Measurements from ENCODE around the gene STK10. TPM values are rescaled to one million over a fixed set of nuclear protein-coding genes. Genes with fewer than 3 reads are reported as not detected.

STK10 gene
- total and polyA plus RNA-seq, 2 experiments from 2014 or later: 7.5 to 17.8 TPM

GRCh38 chr5:172065431-172066065, 122.5 kb downstream of the STK10 start (continued):
- TF ChIP-seq ZNF462 (CRISPR knock-in tag; IDR thresholded peaks at IDR 0.05) (no peak), ZNF331 (CRISPR knock-in tag; IDR thresholded peaks at IDR 0.05; ENCODE audit: low read depth) (no peak)

- H3K4me2 ChIP-seq: no peak overlapping the region
- ATAC-seq: peak; percentile 32; the same call in 1 of the 3 replicates
- no peak overlapping the region for H3K27ac ChIP-seq (ENCODE audit: low read depth)
- Mint-ChIP-seq H3K4me3 (no peak overlapping the region), H3K36me3 (ENCODE audit: low read depth) (peaks cover 23% of the 10 kb centered on the region), H3K27ac (no peak overlapping the region), H3K4me1 (peaks cover 14% of the 10 kb centered on the region), H3K9me3 (no peaks in the 10 kb centered on the region; the same call in 2 of the 3 replicates), H3K27me3 (ENCODE audit: insufficient read depth, low read depth, poor library complexity) (peaks cover 3% of the 10 kb centered on the region)
- H3K27me3 ChIP-seq (ENCODE audit: insufficient read depth): no peaks in the 10 kb centered on the region
- no peak overlapping the region for H3K4me3 ChIP-seq
- peaks cover 4% of the 10 kb centered on the region for H3K4me1 ChIP-seq (ENCODE audit: insufficient read depth)
- DNase-seq (ENCODE audit: low spot score): no peak
- H3K9me2 ChIP-seq (ENCODE audit: insufficient read depth): no peaks in the 10 kb centered on the region
- H3F3A ChIP-seq (replicated peaks; ENCODE audit: low read depth): no peaks in the 10 kb centered on the region
- H4K20me1 ChIP-seq (replicated peaks; ENCODE audit: insufficient read depth): no peaks in the 10 kb centered on the region
- no peaks in the 10 kb centered on the region; the same call in 1 of the 2 replicates for H3K36me3 ChIP-seq (ENCODE audit: insufficient read depth)
- no peaks in the 10 kb centered on the region for H3K79me2 ChIP-seq (replicated peaks; ENCODE audit: insufficient read depth)
- no peak overlapping the region for H2AFZ ChIP-seq
- TF ChIP-seq REST (IDR thresholded peaks at IDR 0.05; ENCODE audit: unreplicated experiment) (no peak), STAT1 (IDR thresholded peaks at IDR 0.05; ENCODE audit: unreplicated experiment) (no peak), EZH2 (IDR thresholded peaks at IDR 0.05; ENCODE audit: low read depth, unreplicated experiment) (no peak), ZNF462 (CRISPR knock-in tag; IDR thresholded peaks at IDR 0.05) (no peak)
These were observed 123.3 kb downstream of the STK10 start for GRCh38 chr5:172064766-172065165.
